IPS-NIHi7 (cell line): ENCODE measurements around the gene PTBP3.
"Not testable (repeated sequence)": the region's sequence is repeated elsewhere in the genome, so short reads cannot be mapped to it uniquely, and the experiment has no call there.

Experiments
- DNase-seq: peaks from one replicate; pipeline ENCODE4 v3.0.0; 2012; ENCODE audit warnings: mixed read lengths; ENCODE audit errors: extremely low spot score

The PTBP3 gene

DNA sequence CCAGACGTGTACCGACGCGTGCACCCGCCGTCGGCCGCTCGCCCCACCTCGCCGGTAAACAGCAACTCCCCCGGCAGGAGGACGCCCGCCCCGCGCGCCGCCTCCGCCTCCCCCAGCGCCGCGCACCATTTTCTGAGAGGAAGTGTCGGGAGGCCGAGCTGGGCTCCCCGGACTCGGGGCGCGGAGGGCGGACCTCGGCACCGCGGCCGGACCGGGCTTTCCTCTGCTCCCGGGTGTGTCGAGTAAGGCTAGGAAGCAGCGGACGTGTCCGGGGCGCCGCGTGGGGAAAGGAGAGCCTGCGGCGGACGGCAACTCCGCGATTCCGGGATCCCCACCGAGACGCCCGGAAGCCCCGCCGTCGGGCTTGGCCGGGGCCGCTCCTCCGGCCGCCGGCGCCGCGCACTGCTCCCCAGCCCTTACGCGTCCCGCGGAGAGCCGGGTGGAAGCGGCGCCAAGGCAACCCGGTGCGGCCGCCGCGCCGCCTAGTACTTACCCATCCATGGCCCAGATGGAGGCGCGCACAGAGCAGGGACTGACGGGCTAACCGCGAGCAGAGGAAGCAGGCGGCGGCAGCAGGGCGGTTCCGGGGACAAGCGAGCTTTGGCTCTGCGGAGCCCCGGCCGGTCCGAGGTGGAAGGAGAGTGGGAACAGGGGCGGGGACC is at the start of gene PTBP3:
PTBP3 (minus strand) TSS at position 643 of the 662 bp plus-strand sequence. CDS start 35,754 bp downstream, outside the sequence.
- DNase-seq = no peak

- DNase-seq = no peak
These were observed 49.3 kb upstream of the PTBP3 start for GRCh38 chr9:112382501-112383364.

GRCh38 chr9:112382066-112382465 is 48.6 kb upstream of the PTBP3 start:
- no peak for DNase-seq

DNA sequence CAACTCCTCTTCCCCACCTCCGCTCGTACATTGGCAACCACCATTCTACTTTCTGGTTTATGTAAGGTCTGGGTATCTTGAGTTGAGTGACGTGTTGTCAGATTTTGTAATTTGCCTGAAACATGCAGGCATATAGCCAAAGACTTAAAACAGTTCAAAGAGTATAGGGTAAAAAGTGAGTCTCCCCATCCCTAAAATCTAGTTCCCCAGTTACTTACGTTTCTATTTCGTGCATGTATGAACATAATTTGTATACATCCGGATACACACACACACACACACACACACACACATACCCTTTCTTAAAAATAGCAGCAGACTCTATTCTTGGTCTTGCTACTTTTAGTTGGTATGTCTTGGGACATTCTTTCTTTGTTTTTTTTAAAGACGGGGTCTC is 47.4 kb upstream of the PTBP3 start:
- no peak for DNase-seq

DNA sequence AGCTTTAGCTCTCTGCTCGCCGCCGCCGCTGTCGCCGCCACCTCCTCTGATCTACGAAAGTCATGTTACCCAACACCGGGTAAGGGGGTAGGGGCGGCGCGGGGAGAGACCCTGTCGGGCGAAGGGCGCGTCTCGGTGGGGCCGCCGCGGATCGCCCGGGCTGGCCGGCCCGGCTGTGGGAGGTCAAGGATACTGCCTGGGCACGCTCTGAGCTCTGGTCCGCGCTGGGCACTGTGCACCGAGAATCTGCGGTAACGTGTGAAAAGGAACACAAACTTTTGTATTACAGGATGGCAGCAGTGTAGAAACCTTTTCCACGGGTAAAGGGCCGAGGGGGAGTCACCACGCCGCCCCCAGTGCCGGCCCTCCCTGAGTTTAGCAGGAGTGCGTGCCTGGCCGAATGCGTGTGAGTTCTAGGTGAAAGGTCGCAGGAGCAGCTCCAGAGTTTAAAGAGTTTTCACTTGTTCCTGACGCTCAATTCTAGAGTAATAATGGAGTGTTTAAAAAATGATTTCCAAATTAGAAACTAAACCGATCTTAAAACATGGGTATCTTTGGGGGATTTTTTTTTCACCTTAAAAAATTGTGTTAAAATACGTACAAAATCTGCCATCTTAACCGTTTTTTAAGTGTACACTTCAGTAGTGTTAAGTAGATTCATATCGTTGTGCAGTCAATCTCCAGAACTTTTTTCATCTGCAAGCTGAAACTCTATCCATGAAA is 46.8 kb upstream of the PTBP3 start, which contains the start of gene HSDL2:
HSDL2 (plus strand) TSS at position 7 of the 723 bp plus-strand sequence; CDS start at position 63, 56 bp downstream.
- no peak for DNase-seq

GRCh38 chr9:112379177-112380101 is 46.0 kb upstream of the PTBP3 start:
- peak; percentile 99 for DNase-seq

DNA sequence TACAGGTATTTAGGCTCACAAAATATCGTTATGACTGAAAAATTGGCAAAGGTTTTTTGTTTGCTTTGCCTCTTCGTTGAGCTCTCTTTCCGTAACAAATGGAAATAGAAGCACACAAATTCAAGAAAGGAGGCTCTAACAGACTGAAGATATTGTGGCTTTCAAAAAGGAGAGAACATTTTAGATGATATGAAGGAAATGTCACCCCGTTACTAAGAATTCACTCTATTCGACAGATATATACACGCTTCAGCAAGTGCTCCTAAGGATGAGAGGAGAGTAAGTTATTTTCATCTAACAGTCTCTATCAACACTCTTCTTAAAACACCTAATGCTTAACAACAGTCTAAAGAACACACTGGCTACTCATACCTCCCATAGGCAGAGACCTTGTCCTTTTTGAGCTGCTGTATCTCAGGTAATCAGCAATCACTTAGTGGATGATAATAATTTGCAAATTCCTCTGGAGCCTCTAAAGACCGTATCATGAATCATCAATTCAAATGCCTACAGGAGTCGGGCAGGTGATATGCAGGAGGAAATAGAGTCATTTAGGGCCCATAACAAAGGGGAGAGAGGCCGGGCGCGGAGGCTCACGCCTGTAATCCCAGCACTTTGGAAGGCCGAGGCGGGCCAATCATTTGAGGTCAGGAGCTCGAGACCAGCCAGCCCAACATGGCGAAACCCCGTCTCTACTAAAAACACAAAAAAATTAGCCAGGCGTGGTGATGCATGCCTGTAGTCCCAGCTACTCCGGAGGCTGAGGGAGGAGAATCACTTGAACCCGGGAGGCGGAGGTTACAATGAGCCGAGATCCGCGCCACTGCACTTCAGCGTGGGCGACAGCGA is 45.1 kb upstream of the PTBP3 start:
- peak; percentile 9 for DNase-seq

DNA sequence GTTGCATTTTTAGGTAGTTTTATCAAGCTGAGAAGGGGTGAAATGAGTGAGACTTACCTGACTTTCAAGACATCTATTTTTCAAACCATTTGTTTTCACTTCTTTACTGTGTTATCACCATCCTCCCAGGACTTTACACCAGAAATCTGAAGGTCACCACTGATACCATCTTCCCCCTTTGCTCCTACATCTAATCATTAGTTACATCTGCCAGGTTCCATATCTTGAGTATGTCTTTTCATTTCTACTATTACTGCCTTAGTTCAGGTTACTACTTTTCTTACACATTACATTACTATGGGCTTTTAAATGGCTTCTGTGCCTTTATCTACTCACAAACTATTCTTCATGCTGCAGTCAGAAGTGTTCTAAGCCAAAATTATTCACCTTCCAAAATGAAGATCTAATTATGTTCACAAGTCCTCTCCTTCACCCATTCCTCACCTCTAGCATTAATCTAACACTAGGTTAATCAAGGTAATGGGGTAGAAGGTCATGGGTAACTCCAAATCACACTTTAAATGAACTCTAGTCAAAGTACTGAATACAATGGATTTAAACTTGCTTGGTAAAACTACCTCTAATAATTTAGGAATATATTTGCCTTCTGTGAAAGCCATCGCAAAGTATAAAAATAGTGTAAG is 44.4 kb upstream of the PTBP3 start:
- DNase-seq = no peak

GRCh38 chr9:112377087-112377486 is 43.7 kb upstream of the PTBP3 start:
- DNase-seq = no peak

DNA sequence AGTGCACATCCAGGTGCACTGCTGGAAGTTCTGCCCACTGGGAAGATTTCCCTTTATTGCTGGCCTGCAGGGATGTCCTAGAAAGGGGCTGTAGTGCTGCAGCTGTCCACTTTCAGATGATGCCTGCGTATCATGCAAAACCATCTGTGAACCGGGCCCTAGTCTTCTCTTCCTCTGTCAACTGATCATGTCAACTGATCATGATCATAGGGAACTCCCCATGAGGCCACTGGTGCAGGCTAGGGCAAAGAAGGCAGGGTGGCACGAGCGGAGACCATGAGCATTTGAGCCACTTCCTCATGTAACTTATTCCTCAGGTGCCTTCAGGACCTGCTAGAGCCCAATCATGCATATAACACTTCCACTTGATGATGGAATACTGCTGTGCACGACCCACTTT is 41.9 kb upstream of the PTBP3 start:
- no peak for DNase-seq

DNA sequence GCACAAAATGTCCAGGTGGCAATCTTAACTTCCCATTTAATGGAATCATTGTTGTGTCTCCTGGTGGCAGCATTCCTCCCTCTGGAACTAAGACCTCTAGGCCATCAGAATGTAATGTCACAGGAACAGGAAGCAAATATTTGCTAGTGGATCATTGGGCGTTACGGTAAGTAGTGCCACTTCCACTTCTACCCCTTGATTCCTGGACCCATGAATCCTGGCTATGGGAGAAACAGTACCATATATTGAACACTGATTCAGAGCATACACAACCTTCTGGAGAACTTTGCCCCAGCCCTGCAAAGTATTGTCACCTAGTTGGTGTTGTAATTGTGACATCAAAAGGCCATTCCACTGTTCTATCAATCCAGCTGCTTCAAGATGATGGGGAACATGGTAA is 40.8 kb upstream of the PTBP3 start:
- not testable (repeated sequence) for DNase-seq

GRCh38 chr9:112373666-112374065 is 40.2 kb upstream of the PTBP3 start:
- not testable (repeated sequence) for DNase-seq

DNA sequence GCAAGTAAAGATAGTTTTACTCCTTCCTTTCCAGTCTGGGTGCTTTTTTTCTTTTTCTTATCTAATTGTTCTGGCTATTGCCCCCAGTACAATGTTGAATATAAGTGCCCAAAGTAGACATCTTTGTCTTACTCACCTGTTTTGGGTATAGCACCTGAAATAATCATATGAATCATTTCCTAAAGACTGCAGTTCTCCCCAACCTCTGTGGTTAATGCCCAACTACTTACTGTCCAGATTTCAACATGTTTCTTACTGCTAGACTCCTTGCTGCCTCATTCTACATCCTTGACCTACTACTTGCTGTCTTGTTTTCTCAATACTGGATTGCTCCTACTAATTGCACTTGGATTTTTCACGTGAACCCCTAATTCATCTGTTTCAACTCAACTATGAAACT is 37.6 kb upstream of the PTBP3 start:
- DNase-seq = no peak

DNA sequence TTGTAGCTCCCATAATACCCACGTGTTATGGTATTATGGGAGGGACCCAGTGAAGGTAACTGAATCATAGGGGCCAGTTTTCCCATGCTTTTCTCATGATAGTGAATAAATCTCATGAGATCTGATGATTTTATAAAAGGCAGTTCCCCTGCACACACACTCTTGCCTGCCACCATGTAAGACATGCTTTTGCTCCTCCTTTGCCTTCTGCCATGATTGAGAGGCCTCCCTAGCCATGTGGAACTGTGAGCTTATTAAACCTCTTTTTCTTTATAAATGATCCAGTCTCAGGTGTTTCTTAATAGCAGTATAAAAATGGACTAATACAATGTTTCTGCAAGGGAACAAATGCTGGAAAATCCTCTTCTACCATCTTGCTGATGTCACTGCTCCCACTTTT is 36.4 kb upstream of the PTBP3 start:
- DNase-seq = no peak

DNA sequence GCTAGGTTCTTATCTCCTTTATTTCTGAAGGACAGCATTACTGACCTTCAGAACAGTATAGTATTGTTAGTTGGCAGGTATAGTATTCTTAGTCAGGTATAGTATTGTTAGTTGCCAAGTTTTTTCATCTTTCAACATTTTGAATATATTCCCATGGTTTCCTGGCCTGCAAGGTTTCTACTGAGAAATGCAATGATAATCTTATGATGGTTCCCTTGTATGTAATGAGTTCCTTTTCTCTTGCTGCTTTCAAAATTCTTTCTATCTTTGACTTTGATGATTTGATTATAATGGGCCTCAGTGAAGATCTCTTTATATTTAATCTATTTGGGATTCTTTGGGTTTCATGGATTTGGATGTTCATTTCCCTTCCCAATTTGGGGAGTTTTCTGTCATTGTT is 34.0 kb upstream of the PTBP3 start:
- no peak for DNase-seq

- no peak for DNase-seq
These were observed 33.2 kb upstream of the PTBP3 start for GRCh38 chr9:112366591-112366990.

DNA sequence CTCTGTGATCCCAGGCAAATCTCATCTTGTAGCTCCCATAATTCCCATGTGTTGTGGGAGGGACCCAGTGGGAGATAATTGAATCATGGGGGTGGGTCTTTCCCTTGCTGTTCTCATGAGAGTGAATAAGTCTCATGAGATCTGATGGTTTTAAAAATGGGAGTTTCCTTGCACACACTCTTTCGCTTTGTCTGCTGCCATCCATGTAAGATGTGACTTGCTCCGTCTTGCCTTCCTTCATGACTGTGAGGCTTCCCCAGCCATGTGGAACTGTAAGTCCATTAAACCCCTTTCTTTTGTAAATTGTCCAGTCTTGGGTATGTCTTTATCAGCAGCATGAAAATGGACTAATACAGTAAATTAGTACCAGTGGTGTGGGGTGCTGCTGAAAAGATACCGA is 31.8 kb upstream of the PTBP3 start:
- not testable (repeated sequence) for DNase-seq

GRCh38 chr9:112364761-112365160 is 31.3 kb upstream of the PTBP3 start:
- no peak for DNase-seq

DNA sequence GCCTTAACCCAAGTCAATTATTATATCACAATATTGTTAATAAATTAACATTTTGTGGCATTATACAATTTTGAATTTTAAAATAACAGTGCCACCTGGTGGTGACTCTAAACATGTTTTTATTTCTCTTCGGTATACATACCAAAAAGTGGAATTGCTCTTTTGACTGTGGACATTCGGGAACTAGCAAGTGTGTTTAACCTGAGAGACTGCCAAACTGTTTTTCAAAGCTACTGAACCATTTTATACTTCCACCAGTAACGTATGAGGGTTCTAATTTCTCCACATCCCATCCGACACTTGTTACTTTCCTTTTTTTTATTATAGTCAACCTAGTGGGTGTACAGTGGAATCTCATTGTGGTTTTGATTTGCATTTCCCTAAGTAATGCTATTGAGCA is 28.2 kb upstream of the PTBP3 start:
- no peak for DNase-seq
